ENCODE measurements around the gene SYDE1. TPM values are rescaled to one million over a fixed set of nuclear protein-coding genes. Genes with fewer than 3 reads are reported as not detected.
A peak's percentile ranks its signal among the peaks of the same experiment; 100 is the strongest.

Gene SYDE1
- total RNA-seq, 1 donor from 2014 or later, result 23.7 TPM

GRCh38 chr19:15154002-15154612 lies 46.9 kb downstream of the SYDE1 start:
- Mint-ChIP-seq H3K4me1 (ENCODE audit: unreplicated experiment) (peaks cover 4% of the 10 kb centered on the region), H3K27ac (no peak overlapping the region), H3K4me3 (no peak overlapping the region), H3K27me3 (peaks cover 13% of the 10 kb centered on the region), H3K9me3 (peaks cover 8% of the 10 kb centered on the region), H3K36me3 (no peaks in the 10 kb centered on the region)
- TF ChIP-seq CTCF (conservative IDR thresholded peaks at IDR 0.05), result peak; percentile 71
- DNase-seq (ENCODE audit: extremely low spot score, unreplicated experiment), result no peak

- peaks cover 11% of the 10 kb centered on the region for H3K27me3 Mint-ChIP-seq
- peaks cover 4% of the 10 kb centered on the region for H3K4me1 Mint-ChIP-seq (ENCODE audit: unreplicated experiment)
- TF ChIP-seq CTCF (conservative IDR thresholded peaks at IDR 0.05), result no peak
- DNase-seq (ENCODE audit: extremely low spot score, unreplicated experiment), result no peak
- H3K4me3 Mint-ChIP-seq, result no peak overlapping the region
- peaks cover 2% of the 10 kb centered on the region for H3K36me3 Mint-ChIP-seq
- H3K27ac Mint-ChIP-seq, result no peak overlapping the region
- peaks cover 8% of the 10 kb centered on the region for H3K9me3 Mint-ChIP-seq
These were observed 48.1 kb downstream of the SYDE1 start for GRCh38 chr19:15155296-15155695.

- Mint-ChIP-seq H3K9me3 (peaks cover 8% of the 10 kb centered on the region), H3K27ac (no peak overlapping the region), H3K4me1 (ENCODE audit: unreplicated experiment) (no peaks in the 10 kb centered on the region), H3K4me3 (no peak overlapping the region), H3K36me3 (peaks cover 4% of the 10 kb centered on the region), H3K27me3 (peaks cover 8% of the 10 kb centered on the region)
- TF ChIP-seq CTCF (conservative IDR thresholded peaks at IDR 0.05), result no peak
- DNase-seq (ENCODE audit: extremely low spot score, unreplicated experiment), result no peak
These were observed 49.2 kb downstream of the SYDE1 start for GRCh38 chr19:15156391-15156790.

GRCh38 chr19:15159251-15159650 lies 52.0 kb downstream of the SYDE1 start:
- H3K27me3 Mint-ChIP-seq, result no peaks in the 10 kb centered on the region
- no peak overlapping the region for H3K4me3 Mint-ChIP-seq
- no peaks in the 10 kb centered on the region for H3K4me1 Mint-ChIP-seq (ENCODE audit: unreplicated experiment)
- H3K27ac Mint-ChIP-seq, result no peak overlapping the region
- peaks cover 9% of the 10 kb centered on the region for H3K36me3 Mint-ChIP-seq
- TF ChIP-seq CTCF (conservative IDR thresholded peaks at IDR 0.05), result no peak
- H3K9me3 Mint-ChIP-seq, result peaks cover 4% of the 10 kb centered on the region
- no peak for DNase-seq (ENCODE audit: extremely low spot score, unreplicated experiment)

GRCh38 chr19:15161028-15161984 lies 54.1 kb downstream of the SYDE1 start:
- Mint-ChIP-seq H3K4me3 (no peak overlapping the region), H3K27me3 (no peaks in the 10 kb centered on the region), H3K27ac (no peak overlapping the region), H3K4me1 (ENCODE audit: unreplicated experiment) (no peaks in the 10 kb centered on the region), H3K36me3 (peaks cover 18% of the 10 kb centered on the region), H3K9me3 (no peaks in the 10 kb centered on the region)
- peak; percentile 63 for TF ChIP-seq CTCF (conservative IDR thresholded peaks at IDR 0.05)
- no peak for DNase-seq (ENCODE audit: extremely low spot score, unreplicated experiment)

Other genes with a start within 250 kb of the SYDE1 start
- not detected in 2 replicates for gene OR7A17, start 221.3 kb upstream of the SYDE1 start, total RNA-seq (ENCODE audit: low replicate concordance)
- not detected in 2 replicates for gene OR7C2, start 165.9 kb upstream of the SYDE1 start, total RNA-seq (ENCODE audit: low replicate concordance)
- 6.4 and 15.2 TPM in 2 replicates for gene SLC1A6, start 127.5 kb upstream of the SYDE1 start, total RNA-seq (ENCODE audit: low replicate concordance)
- gene CASP14, start 57.9 kb upstream of the SYDE1 start, total RNA-seq (ENCODE audit: low replicate concordance), result not detected in 2 replicates
- not detected in 2 replicates for gene OR1I1, start 25.2 kb upstream of the SYDE1 start, total RNA-seq (ENCODE audit: low replicate concordance)
- 119 and 139 TPM in 2 replicates for gene NOTCH3, start 93.6 kb downstream of the SYDE1 start, total RNA-seq (ENCODE audit: low replicate concordance)
- gene EPHX3, start 125.0 kb downstream of the SYDE1 start, total RNA-seq (ENCODE audit: low replicate concordance), result 5.1 and 9.4 TPM in 2 replicates
- gene BRD4, start 225.1 kb downstream of the SYDE1 start, total RNA-seq (ENCODE audit: low replicate concordance), result 108 and 123 TPM in 2 replicates

Data from type B pancreatic cell (in vitro differentiated cells).